ENCODE data around the gene SPSB2.

Gene SPSB2

GRCh38 chr12:6868211-6869048 lies 4.7 kb downstream of the SPSB2 start:
- H3K9me3 ChIP-seq (replicated peaks; ENCODE audit: insufficient read depth, low read length), result no peaks in the 10 kb centered on the region
- DNase-seq, result no peak
- peak overlapping the region; percentile 99 for H3K9ac ChIP-seq (ENCODE audit: low read length)
- peaks cover 23% of the 10 kb centered on the region for H4K20me1 ChIP-seq (ENCODE audit: insufficient read depth, low read length)
- H3K4me1 ChIP-seq (ENCODE audit: low read length), result peaks cover 36% of the 10 kb centered on the region
- peaks cover 4% of the 10 kb centered on the region for H3K36me3 ChIP-seq (replicated peaks; ENCODE audit: insufficient read depth, low read length)
- H3K27ac ChIP-seq (ENCODE audit: low read length), result peak overlapping the region; percentile 80; the same call in 1 of the 2 replicates
- H3K79me2 ChIP-seq (ENCODE audit: low read length), result peaks cover 50% of the 10 kb centered on the region
- TF ChIP-seq EZH2 (optimal IDR thresholded peaks at IDR 0.05; ENCODE audit: low read depth, low read length), result no peak
- no peak for TF ChIP-seq EZH2phosphoT487 (IDR thresholded peaks at IDR 0.05; ENCODE audit: low read length)
- TF ChIP-seq, protein P1, sequence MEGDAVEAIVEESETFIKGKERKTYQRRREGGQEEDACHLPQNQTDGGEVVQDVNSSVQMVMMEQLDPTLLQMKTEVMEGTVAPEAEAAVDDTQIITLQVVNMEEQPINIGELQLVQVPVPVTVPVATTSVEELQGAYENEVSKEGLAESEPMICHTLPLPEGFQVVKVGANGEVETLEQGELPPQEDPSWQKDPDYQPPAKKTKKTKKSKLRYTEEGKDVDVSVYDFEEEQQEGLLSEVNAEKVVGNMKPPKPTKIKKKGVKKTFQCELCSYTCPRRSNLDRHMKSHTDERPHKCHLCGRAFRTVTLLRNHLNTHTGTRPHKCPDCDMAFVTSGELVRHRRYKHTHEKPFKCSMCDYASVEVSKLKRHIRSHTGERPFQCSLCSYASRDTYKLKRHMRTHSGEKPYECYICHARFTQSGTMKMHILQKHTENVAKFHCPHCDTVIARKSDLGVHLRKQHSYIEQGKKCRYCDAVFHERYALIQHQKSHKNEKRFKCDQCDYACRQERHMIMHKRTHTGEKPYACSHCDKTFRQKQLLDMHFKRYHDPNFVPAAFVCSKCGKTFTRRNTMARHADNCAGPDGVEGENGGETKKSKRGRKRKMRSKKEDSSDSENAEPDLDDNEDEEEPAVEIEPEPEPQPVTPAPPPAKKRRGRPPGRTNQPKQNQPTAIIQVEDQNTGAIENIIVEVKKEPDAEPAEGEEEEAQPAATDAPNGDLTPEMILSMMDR (IDR thresholded peaks at IDR 0.05; ENCODE audit: low read length), result peak; percentile 34
- no peaks in the 10 kb centered on the region for H3K27me3 ChIP-seq (replicated peaks; ENCODE audit: insufficient read depth, low read length)
- no peaks in the 10 kb centered on the region for H3K9me2 ChIP-seq (replicated peaks; ENCODE audit: insufficient read depth, low read length)
- peaks cover 46% of the 10 kb centered on the region for H3F3A ChIP-seq (ENCODE audit: insufficient read depth, low read length)
- H3K4me2 ChIP-seq (ENCODE audit: low read depth, low read length), result peak overlapping the region; percentile 99
- peak overlapping the region; percentile 92 for H3K4me3 ChIP-seq (ENCODE audit: low read length)
- no peak overlapping the region for H2AFZ ChIP-seq (ENCODE audit: low read length)

DNA sequence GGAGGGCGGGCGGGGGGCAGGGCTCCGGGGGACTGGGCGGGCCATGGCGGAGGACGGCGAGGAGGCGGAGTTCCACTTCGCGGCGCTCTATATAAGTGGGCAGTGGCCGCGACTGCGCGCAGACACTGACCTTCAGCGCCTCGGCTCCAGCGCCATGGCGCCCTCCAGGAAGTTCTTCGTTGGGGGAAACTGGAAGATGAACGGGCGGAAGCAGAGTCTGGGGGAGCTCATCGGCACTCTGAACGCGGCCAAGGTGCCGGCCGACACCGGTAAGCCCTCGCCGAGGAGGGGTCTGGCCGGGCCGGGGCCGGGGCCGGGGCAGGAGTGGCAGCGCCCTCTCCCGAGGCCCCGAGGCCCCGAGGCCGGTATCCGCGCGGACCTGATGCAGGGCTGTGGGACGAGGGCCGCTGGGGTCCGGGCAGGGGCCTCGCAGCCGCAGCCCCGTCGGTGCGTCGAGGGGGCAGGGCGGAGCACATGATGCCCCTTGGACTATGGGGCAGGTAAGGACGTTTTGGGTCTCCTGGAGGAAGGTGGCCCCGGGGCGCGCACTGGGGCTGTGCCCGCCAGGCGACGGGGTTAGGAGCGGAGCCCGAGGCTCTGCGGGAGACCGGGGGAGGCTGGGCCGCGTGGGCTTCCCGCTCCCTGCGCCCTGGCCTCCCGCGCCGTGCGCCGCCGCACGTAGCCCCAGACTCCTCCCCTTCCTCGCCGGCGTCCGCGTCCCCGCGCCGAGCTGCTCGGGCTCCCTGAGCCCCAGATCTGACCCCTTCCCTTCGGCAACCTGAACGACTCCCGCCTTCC lies 5.5 kb downstream of the SPSB2 start, which contains the start of gene TPI1:
TPI1 (plus strand) TSS at position 119 of the 798 bp plus-strand sequence; CDS start at position 155, 36 bp downstream.
- peaks cover 36% of the 10 kb centered on the region for H3K4me1 ChIP-seq (ENCODE audit: low read length)
- peak within 1 kb of the TSS; percentile 72 for H2AFZ ChIP-seq (ENCODE audit: low read length)
- no peaks in the 10 kb centered on the region for H3K27me3 ChIP-seq (replicated peaks; ENCODE audit: insufficient read depth, low read length)
- peak within 1 kb of the TSS; percentile 80; the same call in 1 of the 2 replicates for H3K27ac ChIP-seq (ENCODE audit: low read length)
- H3K36me3 ChIP-seq (replicated peaks; ENCODE audit: insufficient read depth, low read length), result peaks cover 4% of the 10 kb centered on the region
- H3K9me3 ChIP-seq (replicated peaks; ENCODE audit: insufficient read depth, low read length), result no peaks in the 10 kb centered on the region
- H3F3A ChIP-seq (ENCODE audit: insufficient read depth, low read length), result peaks cover 41% of the 10 kb centered on the region
- DNase-seq, result peak; percentile 80
- H3K79me2 ChIP-seq (ENCODE audit: low read length), result peaks cover 46% of the 10 kb centered on the region
- peak within 1 kb of the TSS; percentile 92 for H3K4me3 ChIP-seq (ENCODE audit: low read length)
- H4K20me1 ChIP-seq (ENCODE audit: insufficient read depth, low read length), result peaks cover 23% of the 10 kb centered on the region
- peak within 1 kb of the TSS; percentile 99 for H3K4me2 ChIP-seq (ENCODE audit: low read depth, low read length)
- H3K9me2 ChIP-seq (replicated peaks; ENCODE audit: insufficient read depth, low read length), result no peaks in the 10 kb centered on the region
- H3K9ac ChIP-seq (ENCODE audit: low read length), result peak within 1 kb of the TSS; percentile 99
- TF ChIP-seq EZH2 (optimal IDR thresholded peaks at IDR 0.05; ENCODE audit: low read depth, low read length) (no peak), EZH2phosphoT487 (IDR thresholded peaks at IDR 0.05; ENCODE audit: low read length) (no peak)
- TF ChIP-seq, protein P1 (IDR thresholded peaks at IDR 0.05; ENCODE audit: low read length), result no peak

- peaks cover 37% of the 10 kb centered on the region for H3F3A ChIP-seq (ENCODE audit: insufficient read depth, low read length)
- DNase-seq, result no peak
- H3K4me2 ChIP-seq (ENCODE audit: low read depth, low read length), result peak overlapping the region; percentile 90
- H3K79me2 ChIP-seq (ENCODE audit: low read length), result peaks cover 39% of the 10 kb centered on the region
- no peaks in the 10 kb centered on the region for H3K27me3 ChIP-seq (replicated peaks; ENCODE audit: insufficient read depth, low read length)
- peak overlapping the region; percentile 72; the same call in 1 of the 2 replicates for H2AFZ ChIP-seq (ENCODE audit: low read length)
- peaks cover 4% of the 10 kb centered on the region for H3K36me3 ChIP-seq (replicated peaks; ENCODE audit: insufficient read depth, low read length)
- TF ChIP-seq EZH2 (optimal IDR thresholded peaks at IDR 0.05; ENCODE audit: low read depth, low read length), result no peak
- TF ChIP-seq, protein P1 (IDR thresholded peaks at IDR 0.05; ENCODE audit: low read length), result no peak
- no peak for TF ChIP-seq EZH2phosphoT487 (IDR thresholded peaks at IDR 0.05; ENCODE audit: low read length)
- H3K4me1 ChIP-seq (ENCODE audit: low read length), result peaks cover 34% of the 10 kb centered on the region
- H3K9me3 ChIP-seq (replicated peaks; ENCODE audit: insufficient read depth, low read length), result no peaks in the 10 kb centered on the region
- H3K9me2 ChIP-seq (replicated peaks; ENCODE audit: insufficient read depth, low read length), result no peaks in the 10 kb centered on the region
- H3K4me3 ChIP-seq (ENCODE audit: low read length), result peak overlapping the region; percentile 92
- H4K20me1 ChIP-seq (ENCODE audit: insufficient read depth, low read length), result peaks cover 21% of the 10 kb centered on the region
- H3K9ac ChIP-seq (ENCODE audit: low read length), result peak overlapping the region; percentile 42; the same call in 1 of the 2 replicates
- no peak overlapping the region for H3K27ac ChIP-seq (ENCODE audit: low read length)
These were observed 6.1 kb downstream of the SPSB2 start for GRCh38 chr12:6866920-6867412.
